GM20431 (cell line): ENCODE data around the gene ZNF541.
"Not testable (repeated sequence)": the region's sequence is repeated elsewhere in the genome, so short reads cannot be mapped to it uniquely, and the experiment has no call there.

Experiments used
- in situ Hi-C: fragments of 300-500 bp; cut with MseI, MboI; formaldehyde crosslinking; loops from one replicate; pipeline ENCODE4 v1.15.0; 2020; ENCODE audit warnings: low sequenced_read_pairs; ENCODE audit not compliant: unreplicated experiment

The ZNF541 gene

GRCh38 chr19:47601180-47601904 lies 28.4 kb upstream of the ZNF541 start:
- in situ Hi-C loops = no loop called here

- in situ Hi-C loops = no loop called here
These were observed 27.6 kb upstream of the ZNF541 start for GRCh38 chr19:47600246-47601179.

- in situ Hi-C loops = not testable (repeated sequence)
These were observed 26.8 kb upstream of the ZNF541 start for GRCh38 chr19:47599671-47600245.

GRCh38 chr19:47598407-47599349 lies 25.7 kb upstream of the ZNF541 start:
- in situ Hi-C loops = no loop called here

GRCh38 chr19:47595944-47596343 lies 23.0 kb upstream of the ZNF541 start:
- in situ Hi-C loops = no loop called here

- in situ Hi-C loops = no loop called here
These were observed 20.9 kb upstream of the ZNF541 start for GRCh38 chr19:47593860-47594259.

- in situ Hi-C loops = no loop called here
These were observed 16.9 kb upstream of the ZNF541 start for GRCh38 chr19:47589824-47590223.

GRCh38 chr19:47587295-47587694 lies 14.3 kb upstream of the ZNF541 start:
- in situ Hi-C loops = no loop called here

- in situ Hi-C loops = not testable (repeated sequence)
These were observed 10.2 kb upstream of the ZNF541 start for GRCh38 chr19:47583161-47583560.

- in situ Hi-C loops = no loop called here
These were observed 9.5 kb upstream of the ZNF541 start for GRCh38 chr19:47582320-47582909.

GRCh38 chr19:47581605-47582319 lies 8.8 kb upstream of the ZNF541 start:
- in situ Hi-C loops = no loop called here

GRCh38 chr19:47580397-47580796 lies 7.4 kb upstream of the ZNF541 start:
- in situ Hi-C loops = no loop called here

GRCh38 chr19:47572635-47573034 lies 313 bp downstream of the ZNF541 start:
- in situ Hi-C loops = no loop called here

GRCh38 chr19:47569331-47569730 lies 3.6 kb downstream of the ZNF541 start:
- in situ Hi-C loops = no loop called here

GRCh38 chr19:47564081-47564480 lies 8.9 kb downstream of the ZNF541 start:
- in situ Hi-C loops = no loop called here

- in situ Hi-C loops = no loop called here
These were observed 11.4 kb downstream of the ZNF541 start for GRCh38 chr19:47561440-47562057.

- in situ Hi-C loops = no loop called here
These were observed 11.9 kb downstream of the ZNF541 start for GRCh38 chr19:47560999-47561398.

GRCh38 chr19:47550129-47550528 lies 22.8 kb downstream of the ZNF541 start:
- in situ Hi-C loops = no loop called here
